IPS-11a (cell line): ENCODE data around the gene IQGAP2.

Experiments used
- H3K4me3 ChIP-seq: one replicate; pipeline ENCODE4 v1.5.1; 2013; ENCODE audit warnings: low read depth, low read length, control low read depth

Gene IQGAP2

DNA sequence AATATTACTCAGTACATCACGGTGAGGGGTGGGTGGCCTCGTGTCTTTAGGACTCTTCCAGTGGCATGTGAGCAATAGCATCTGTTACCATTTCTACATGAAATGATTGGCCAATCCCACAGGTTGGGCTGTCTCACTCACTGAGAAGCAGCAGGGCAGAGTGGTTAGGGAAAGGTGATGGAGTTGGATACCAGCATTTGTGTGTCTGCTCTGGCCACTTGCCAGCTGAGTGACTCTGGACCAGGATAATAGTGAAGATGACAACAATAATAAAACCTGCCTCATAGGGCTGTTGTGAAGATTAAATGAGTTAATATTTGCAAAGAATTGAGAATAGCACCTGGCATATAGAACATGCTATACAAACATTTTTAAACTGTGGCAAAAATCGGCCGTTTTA is 42.0 kb downstream of the IQGAP2 start:
- no peak overlapping the region for H3K4me3 ChIP-seq

DNA sequence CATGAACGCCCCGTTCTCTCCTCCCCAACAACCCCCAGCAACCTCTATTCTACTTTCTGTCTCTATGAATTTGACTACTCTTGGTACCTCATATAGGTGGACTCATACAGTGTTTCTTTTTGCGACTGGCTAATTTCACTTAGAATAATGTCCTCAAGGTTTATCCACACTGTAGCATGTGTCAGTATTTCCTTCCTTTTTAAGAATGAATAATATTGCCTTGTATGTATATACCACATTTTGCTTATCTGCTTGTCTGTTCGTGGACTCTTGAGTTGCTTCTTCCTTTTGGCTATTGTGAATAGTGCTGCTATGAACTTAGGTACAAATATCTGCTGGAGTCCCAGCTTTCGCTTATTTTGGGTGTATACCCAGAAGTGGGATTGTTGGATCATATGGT is 42.7 kb downstream of the IQGAP2 start:
- H3K4me3 ChIP-seq = no peak overlapping the region

DNA sequence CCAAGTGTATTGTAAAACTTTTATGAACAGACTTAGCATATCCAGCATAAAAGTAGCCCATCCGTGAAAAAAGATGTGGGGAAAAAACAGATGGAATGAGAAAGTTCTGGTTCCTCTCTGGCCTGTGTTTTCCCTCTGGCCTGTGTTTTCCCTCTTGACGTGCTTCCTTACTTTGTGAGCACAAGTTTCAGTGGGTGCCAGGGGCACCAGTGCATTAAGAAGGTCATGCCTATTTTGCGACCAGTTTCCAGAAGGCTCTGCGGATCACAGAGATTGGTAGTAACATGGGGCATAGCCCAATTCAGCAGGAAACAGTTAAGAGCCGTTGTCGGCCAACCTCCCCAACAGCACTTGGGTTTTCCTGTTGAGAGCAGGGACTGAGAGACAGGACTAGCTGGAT is 43.7 kb downstream of the IQGAP2 start:
- H3K4me3 ChIP-seq = no peak overlapping the region

DNA sequence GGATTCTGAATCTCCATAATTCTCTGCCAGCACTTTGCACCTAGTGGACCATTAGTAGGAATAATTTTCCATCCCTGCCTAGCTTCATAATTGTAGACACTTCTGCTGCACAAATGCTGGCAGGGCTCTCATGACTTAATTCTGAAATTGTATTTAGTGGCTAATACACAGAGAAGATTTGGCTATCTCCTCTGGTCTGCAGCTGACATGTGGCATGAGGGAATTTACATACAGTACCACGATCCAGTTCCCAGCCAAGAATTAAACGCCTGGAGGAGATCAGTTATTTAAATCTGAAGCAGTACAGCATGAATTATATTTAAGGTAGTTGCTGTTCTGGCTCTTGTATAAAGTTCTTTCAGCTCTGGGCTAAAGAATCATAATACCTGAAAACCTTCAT is 46.5 kb downstream of the IQGAP2 start:
- H3K4me3 ChIP-seq = no peak overlapping the region

DNA sequence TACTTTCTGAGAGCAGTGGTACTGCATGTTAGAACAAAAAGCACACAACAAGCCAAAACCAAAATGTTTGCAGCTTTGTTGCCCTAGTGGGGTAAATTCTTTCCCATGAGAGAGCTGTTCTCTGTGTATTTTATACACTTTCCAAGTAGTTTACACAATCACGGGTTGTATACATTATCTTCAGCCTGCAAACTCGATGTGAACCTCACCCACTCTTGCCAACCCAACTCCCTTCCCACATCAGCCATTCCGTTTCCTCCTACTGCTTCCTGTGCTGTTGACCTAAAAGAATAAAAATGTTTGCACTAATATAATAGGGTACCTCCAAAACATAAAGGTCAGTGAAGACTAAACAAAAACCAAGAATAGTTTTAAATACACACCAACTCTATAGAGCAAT is 47.0 kb downstream of the IQGAP2 start:
- H3K4me3 ChIP-seq = no peak overlapping the region

DNA sequence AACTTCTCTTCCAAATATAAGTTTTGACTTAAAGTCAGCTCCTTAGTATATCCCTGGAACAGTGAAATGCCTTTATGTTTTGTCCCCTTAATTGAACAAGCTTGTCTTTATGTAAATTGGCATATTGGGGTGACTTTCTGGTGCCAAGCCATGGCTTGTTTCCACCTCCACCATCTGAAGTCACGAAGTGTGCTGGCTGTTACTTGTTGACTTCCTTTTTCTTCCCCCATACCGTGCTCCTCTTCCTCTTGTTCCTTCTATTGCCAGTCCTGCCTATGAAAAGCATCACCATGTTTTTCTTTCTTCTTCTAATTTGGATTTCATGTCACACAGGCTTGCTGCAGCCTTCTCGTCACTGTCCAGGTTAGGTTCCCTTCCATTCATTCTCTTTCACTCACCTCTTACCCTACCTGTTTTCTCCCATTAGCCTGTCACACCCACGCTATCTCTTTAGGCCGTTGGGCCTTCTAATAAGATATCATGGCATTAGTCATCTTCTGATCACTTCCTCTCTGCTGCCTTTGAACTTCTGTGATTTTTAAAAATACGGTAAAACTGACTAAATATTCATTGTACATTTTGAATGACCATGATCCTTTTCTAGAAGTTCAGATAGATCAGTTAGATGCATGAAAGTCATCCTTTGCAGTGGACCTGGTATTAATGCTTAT is 48.1 kb downstream of the IQGAP2 start:
- H3K4me3 ChIP-seq = no peak overlapping the region

DNA sequence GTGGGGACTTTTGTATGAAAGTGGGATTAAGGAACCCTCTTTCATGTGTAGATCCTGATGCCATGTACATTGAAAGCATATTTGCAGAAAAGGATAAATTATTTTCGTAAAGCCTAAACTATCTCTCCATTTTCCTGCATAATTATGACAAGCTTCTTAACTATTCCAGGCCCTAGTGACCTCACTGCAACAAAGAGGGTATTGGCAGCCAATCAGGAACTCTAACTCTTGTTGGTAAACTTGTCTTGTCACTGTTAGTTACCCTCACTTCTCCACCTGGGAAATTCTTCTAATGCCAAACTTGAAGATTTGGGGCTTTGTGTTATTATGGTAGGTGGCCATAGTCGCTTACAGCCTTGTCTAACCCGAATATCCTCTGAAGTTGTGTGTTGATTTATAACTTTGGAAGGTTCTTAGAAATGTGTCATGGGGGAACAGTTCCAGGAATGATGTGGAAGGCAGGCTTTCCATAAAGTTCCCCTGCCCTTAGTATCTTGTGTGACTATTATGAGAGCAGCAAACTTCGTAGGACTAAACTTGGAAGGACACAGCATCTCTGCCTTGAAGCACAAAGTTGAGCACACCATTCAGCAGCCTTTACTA is 52.5 kb downstream of the IQGAP2 start:
- no peak overlapping the region for H3K4me3 ChIP-seq

DNA sequence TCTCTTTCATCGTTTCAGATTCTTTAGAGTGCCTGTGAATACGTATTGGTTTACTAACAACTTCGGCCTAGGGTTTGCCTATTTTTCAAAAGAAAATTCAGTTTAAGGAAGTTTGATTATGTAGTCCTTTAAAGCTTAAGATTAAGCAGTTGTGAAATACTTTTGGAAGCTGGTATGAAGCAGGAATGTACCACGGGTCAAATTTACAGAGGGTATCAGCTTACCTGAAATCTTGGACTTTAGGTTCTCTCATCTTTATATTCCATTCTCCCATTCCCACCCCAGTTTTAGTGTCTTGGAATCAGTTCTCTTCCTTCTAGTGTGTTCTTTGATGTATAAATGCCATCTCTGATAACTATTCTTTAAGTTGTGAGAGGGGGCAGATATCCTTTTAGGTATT is 53.2 kb downstream of the IQGAP2 start:
- H3K4me3 ChIP-seq = no peak overlapping the region

DNA sequence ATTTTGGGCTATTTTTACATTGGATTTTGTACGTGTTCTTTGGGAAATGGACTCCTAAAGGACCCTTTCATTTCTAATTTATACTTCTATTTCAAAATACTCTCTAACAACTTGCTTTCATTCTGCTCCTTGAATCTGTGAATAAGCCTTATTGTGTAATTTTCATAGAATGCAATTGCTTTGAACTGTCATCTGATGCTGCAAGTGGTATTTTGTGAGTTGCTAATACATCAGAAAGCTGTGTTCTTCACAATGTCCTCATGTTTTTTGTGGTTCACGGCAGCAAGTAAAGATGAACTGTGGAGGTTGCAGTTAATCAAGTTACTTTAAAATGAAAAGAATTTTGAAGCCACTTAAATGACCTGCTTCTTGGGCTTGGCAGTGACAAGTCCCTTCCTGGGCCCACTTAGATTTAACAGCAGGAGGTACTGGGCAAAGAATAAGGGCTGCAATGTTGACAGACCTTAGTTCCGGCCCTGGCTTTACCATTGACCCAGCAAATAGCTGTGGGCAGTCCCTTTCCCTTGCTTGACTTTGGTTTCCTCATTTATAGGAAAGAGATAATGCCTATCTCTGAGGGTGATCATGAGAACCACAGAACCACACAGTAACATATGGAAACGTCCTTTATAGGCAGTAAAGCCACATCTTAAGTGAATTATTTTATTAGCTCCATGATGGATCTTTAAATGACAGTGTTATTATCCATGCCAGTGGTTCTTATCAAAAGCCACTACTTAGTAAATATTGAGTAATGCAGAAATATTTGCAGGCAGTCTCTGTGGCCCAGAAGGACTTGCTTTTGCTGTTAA is 54.8 kb downstream of the IQGAP2 start:
- no peak overlapping the region for H3K4me3 ChIP-seq

DNA sequence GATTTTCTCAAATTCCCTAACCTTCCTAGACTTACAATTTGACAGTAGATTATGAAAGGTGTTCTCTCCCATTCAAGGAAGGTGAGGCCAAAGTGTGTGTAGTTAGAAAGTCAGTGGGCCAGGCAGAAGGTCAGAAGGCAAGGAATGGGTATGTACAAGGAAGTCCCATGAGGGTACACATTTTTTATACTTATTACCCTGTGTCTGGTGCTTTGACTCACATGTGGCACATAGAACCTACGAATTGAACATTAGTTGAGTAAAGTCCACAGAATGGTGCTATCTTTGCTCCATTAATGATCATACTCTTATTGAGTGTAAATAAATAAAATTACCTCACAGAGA is 55.4 kb downstream of the IQGAP2 start:
- H3K4me3 ChIP-seq = no peak overlapping the region

DNA sequence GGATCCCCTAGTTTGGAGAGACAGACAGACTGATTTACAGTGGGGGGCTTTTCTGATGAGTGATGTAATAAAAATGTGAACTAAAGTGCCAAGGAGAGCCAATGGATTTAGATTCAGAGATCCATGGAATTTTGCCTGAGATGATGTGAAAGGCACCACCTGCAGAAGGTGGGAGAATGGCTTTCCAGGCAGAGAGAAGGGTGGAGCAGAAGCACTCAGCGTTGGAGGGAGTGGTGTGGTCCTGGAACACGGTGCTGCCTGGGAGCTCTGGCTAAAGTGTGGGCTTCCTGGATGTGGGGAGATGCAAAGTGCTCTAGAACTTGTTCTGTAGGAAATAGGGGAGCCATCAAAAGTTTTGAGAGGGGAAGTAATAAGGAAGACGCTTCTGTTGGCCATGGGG is 57.0 kb downstream of the IQGAP2 start:
- no peak overlapping the region for H3K4me3 ChIP-seq

DNA sequence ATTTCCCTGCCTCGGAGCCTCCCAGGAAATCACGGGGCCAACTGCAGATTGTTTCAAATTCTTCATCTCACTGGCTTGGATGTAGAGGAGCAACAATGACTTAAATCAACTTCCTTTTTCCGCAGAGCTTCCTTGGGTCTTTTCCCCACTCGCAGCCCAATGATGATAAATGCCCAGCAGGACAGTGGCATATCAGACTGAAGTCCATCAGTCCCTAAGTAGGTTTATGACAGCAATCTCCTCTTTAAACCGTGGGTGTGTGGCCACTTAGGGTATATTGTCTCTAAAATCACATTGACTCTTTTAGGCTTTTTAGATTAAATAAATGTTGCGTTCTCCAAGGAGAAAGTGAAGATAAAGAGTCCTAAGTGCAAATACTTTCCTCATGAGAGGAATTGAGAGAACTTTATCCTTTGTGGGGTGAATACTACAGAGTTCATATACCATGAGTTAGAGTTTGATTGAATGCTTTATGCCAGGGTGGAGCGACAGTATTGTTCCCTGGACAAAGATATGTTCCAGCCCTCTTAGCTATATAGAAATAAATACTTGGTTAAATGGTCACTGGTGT is 59.1 kb downstream of the IQGAP2 start:
- no peak overlapping the region for H3K4me3 ChIP-seq

DNA sequence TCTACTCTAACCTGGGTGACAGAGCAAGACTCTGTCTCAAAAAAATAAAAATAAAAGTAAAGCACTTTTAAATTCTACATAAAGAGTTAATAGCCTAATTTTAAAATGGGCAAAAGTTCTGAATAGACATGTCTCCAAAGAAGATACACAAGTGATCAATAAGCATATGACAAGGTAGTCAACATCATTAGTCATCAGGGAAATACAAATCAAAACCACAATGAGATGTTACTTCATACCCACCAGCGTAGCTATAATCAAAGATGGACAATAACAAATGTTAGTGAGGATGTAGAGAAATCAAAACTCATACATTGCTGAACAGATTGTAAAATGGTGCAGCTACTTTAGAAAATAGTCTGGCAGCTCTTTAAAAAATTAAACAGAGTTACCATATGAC is 64.1 kb downstream of the IQGAP2 start:
- no peak overlapping the region for H3K4me3 ChIP-seq

DNA sequence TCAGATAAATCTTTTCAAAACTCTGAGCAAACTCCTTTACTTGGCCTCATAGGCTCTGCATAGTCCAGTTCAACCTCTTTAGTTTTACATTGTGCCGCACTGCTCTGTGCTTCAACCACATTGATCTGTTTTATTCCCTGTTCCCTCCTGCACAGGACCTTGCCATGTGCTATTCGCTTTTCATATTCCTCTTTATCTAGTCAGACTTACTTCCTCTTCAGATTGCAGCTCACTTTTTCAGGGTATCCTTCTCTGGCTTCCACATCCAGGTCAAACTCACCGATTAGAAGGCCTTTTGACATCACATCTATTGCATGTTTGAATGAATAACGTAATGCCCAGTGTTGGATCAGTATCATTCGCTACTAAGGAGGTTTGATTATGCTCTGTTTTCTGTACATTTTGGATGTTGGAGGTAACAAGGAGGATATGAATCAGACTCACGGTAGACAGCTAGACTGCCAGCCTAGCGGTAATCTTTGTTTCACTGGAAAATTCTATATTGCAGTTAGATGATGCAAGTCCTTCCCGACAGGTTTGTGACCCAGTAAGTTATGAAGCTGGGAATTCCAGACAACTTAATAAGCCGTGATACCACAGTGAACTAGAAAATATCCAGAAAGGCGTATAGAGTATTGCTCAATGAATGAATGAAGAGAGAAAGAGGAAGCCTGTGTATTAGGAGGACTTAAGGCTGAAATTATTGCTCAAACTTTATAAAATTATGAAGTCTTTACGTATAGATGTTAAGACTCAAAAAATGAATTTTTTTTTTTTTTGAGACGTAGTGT is 65.7 kb downstream of the IQGAP2 start:
- H3K4me3 ChIP-seq = no peak overlapping the region

DNA sequence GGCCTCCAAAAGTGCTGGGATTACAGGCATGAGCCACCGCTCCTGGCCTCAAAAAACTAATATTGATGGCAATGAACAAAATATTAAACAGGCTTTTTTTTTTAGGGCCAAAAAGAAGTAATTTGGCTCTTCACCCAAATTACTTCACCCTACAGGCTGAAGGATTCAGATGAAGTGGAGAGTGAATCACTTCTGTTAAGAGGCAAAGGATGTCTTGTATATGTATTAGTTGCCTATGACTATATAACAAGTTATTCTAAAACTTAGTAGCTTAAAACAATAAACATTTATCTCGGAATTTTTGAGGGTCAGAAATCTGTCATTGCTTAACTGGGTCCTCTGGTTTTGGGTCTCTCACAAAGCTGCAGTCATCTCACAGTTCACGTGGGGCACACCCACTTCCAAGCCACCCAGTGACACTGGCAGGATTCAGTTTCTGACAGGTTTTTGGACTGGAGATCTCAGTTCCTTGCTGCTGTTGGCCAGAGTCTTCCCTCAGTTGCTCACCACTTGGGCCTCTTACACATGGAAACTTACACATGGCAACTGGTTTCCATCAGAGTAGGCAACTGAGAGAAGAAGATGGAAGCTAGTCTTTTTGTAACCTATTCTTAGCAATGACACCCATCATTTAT is 66.7 kb downstream of the IQGAP2 start:
- H3K4me3 ChIP-seq = no peak overlapping the region

DNA sequence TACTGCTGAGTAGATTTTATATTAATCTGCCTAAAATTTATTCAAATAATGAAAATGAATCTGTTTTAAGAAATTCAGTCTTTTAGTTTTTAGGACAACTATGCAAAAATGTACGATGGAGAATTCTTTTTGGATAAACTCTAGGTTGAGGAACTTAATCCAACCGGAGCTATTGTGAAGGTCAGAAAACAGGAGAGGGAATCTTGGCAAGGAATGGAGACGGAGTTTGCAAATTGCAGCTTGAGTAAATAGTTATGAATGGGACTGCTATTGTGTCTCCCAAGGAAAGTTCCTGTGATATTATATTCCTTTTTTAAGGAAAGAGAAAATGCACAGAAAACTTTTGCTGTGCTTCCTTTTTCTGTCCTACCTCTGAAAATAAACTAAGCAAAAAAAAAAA is 67.9 kb downstream of the IQGAP2 start:
- H3K4me3 ChIP-seq = no peak overlapping the region

DNA sequence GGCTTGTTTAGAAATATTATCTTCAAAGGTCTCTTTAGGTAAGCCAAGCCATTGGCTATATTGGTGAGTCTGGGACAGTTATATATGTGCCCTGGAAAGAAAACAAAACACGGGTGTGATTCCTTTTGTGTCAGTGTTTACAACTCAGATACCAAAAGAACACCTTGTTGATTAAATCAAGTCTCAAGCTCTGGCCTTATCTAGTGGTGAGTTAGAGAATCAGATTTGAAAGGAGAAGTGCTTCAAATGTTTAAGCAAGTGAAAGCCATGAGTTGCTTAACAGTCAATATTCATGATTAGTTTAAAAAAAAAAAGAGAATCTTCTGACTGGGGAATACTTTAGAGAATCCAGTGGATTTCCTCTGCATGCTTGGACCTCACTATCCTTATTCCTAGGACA is 68.3 kb downstream of the IQGAP2 start:
- no peak overlapping the region for H3K4me3 ChIP-seq

DNA sequence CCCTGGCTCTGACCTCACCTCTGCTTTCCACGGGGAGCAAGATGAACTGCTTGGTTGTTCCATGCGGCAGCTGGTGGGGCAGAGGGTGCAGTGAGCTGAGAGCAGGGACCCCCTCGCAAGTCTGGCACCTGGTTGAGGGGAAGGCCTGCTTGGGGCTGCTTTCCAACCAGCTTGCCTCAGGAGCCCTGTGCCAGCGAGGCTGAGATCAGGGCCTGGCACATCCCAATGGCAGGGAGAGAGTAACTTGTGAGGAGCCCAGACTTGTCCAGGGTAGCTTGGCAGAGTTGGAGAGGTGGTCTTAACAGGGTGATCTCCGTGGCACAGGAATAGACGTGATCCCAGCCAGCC is 68.9 kb downstream of the IQGAP2 start:
- H3K4me3 ChIP-seq = no peak overlapping the region

DNA sequence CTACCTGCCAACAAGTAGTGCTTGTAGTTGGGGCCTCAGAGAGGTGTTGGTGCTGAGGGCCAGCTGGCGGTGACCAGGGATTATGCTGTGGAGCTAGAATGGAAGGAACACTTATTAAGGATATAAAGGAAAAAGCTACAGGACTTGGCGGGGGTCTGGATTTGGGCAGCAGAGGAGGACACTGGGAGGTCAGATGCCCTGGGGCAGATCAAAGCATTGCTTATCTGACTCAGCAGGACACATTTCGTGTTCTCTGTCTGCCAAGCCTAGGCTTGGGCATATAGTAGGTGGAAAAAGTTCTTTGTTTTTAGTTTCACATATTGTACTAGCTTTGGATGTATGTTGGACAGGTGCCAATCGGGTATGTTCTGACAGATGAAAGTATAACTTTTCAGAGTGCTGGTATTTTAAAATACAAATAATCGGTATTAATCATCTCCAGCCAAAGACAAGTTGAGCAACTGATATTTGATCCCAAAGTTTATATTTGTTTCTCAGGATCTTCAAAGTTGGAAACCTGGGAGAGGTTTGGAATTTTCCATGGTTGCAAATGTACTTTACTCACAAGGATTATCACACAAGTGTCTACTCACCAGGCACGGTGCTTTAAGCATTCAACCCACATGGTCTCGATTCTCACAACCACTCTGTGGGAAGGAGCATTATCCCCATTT is 69.4 kb downstream of the IQGAP2 start:
- H3K4me3 ChIP-seq = no peak overlapping the region

DNA sequence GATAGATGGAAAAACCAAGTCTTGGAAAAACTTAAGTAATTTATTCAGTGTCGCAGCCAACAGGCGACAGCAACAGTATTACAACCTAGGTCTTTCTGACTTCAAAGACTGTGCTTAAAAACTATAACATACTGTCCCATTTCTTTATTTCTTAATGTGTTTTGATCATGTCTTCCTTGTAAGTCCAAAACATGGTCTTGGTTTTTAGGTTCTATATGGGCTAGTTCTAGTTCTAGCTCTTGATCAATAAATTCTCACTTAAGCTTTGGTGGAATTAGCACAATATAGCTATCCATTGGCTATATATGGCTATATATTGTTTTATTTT is 69.9 kb downstream of the IQGAP2 start:
- H3K4me3 ChIP-seq = no peak overlapping the region

DNA sequence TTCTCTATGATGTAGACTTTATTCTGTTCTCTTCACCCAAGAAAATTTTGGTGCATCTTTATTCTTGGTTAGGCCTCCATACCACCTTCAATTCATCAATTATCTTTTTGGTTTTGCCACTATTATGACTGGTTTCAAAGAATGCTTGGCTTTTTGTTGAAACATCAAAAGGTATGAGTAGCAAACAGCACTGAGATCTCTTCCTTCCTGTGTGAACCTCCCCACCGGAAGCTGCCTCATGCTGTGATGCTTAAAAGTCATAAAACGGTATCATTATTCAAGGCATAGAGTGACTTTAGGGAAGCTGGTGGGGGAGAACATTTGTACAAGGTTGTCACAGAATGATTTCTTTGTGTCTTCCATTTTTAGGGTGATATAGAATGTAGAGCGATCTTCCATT is 70.6 kb downstream of the IQGAP2 start:
- H3K4me3 ChIP-seq = no peak overlapping the region
